HepG2 (cell line): ENCODE measurements around the gene SLITRK1. TPM values are rescaled to one million over a fixed set of nuclear protein-coding genes. Genes with fewer than 3 reads are reported as not detected.

ENCODE experiments used
- ATAC-seq: fragments of 200-7000 bp; cut with Tn5 transposase; 3 replicates; pipeline ENCODE4 v1.9.1; 2020; ENCODE audit warnings: mild to moderate bottlenecking, moderate library complexity
- BruUV-seq: library from RNA; stranded (reverse); fragments of 400-500 nt; replicated peaks from 2 replicates; lab custom pipeline; 2021; lab: Mats Ljungman, UMichigan
- CTCF ChIA-PET: fragments of 300-600 bp; formaldehyde crosslinking; extraction: SDS; loops from one replicate; lab custom pipeline; 2021; ENCODE audit warnings: low total read pairs, inconsistent platforms, low intra/inter-chr PET ratio; lab: Yijun Ruan, JAX
- POLR2A ChIA-PET: fragments of 350-600 bp; sonication (Branson Sonifier 250); formaldehyde crosslinking; loops from one replicate; lab custom pipeline; 2020; ENCODE audit warnings: antibody characterized with exemption, inconsistent platforms; lab: Yijun Ruan, JAX
- DNase-seq: peaks from one replicate; pipeline ENCODE4 v3.0.0-alpha.2; 2015; ENCODE audit warnings: low spot score
- FAIRE-seq: peaks from 3 replicates; lab custom pipeline; 2011; peaks lifted over from hg19 to GRCh38; lab: Jason Lieb, UNC
- H2AFZ ChIP-seq: one replicate; pipeline ENCODE4 v1.6.1; 2011; ENCODE audit warnings: low read length, inconsistent platforms
- H3K27ac ChIP-seq: fragments of 300-600 bp; 3 replicates; pipeline ENCODE4 v1.8.0; 2011; ENCODE audit warnings: mixed run types, mild to moderate bottlenecking, mixed read lengths, low read length, inconsistent platforms; ENCODE audit not compliant: insufficient read depth; ENCODE audit errors: extremely low read length
- H3K27me3 ChIP-seq, 2 experiments: fragments of 200-600 bp in 1 of 2; 2 replicates in 1 of 2; 3 replicates in 1 of 2; pipeline versions ENCODE4 v1.6.0 to v1.8.0; 2011; ENCODE audit warnings: low read length in 2 of 2, mild to moderate bottlenecking in 2 of 2, moderate library complexity in 2 of 2, inconsistent platforms in 1 of 2; ENCODE audit not compliant: insufficient read depth in 2 of 2, control insufficient read depth in 1 of 2
- H3K36me3 ChIP-seq, 2 experiments: fragments of 200-600 bp in 1 of 2; replicated peaks in 1 of 2; 2 replicates in 1 of 2; 3 replicates in 1 of 2; pipeline versions ENCODE4 v1.5.1 to v1.8.0; 2011; ENCODE audit warnings: low read length in 2 of 2, inconsistent platforms in 1 of 2; ENCODE audit not compliant: insufficient read depth in 2 of 2, control insufficient read depth in 1 of 2
- H3K4me1 ChIP-seq: 2 replicates; pipeline ENCODE4 v1.5.1; 2012; ENCODE audit warnings: low read length, inconsistent platforms; ENCODE audit not compliant: insufficient read depth
- H3K4me2 ChIP-seq: 2 replicates; pipeline ENCODE4 v1.6.0; 2011; ENCODE audit warnings: low read depth, low read length, inconsistent platforms
- H3K4me3 ChIP-seq, 3 experiments: fragments of 200-600 bp in 1 of 3; sonication (generic), shearing (Covaris generic) in 1 of 3; replicated peaks in 1 of 3; 2 replicates each; pipeline ENCODE4 v1.5.1; 2011 to 2016; ENCODE audit warnings: low read length in 3 of 3, inconsistent platforms in 2 of 3, low read depth in 2 of 3, mild to moderate bottlenecking in 2 of 3, control low read depth in 1 of 3, mixed read lengths in 1 of 3; ENCODE audit not compliant: insufficient read depth in 1 of 3
- H3K79me2 ChIP-seq: one replicate; pipeline ENCODE4 v1.6.1; 2011; ENCODE audit warnings: low read length, inconsistent platforms; ENCODE audit not compliant: insufficient read depth
- H3K9ac ChIP-seq: 2 replicates; pipeline ENCODE4 v1.6.0; 2011; ENCODE audit warnings: mild to moderate bottlenecking, low read depth, low read length, inconsistent platforms; ENCODE audit not compliant: insufficient read depth
- H3K9me3 ChIP-seq: 2 replicates; pipeline ENCODE4 v1.5.1; 2012; ENCODE audit warnings: mild to moderate bottlenecking, low read length
- H4K20me1 ChIP-seq: 2 replicates; pipeline ENCODE4 v1.6.0; 2011; ENCODE audit warnings: inconsistent platforms, mild to moderate bottlenecking, low read length, moderate library complexity; ENCODE audit not compliant: insufficient read depth
- BRD4 ChIP-seq: sonication (generic); formaldehyde crosslinking; IDR thresholded peaks from 2 replicates; pipeline ENCODE4 v1.4.0; 2020; ENCODE audit warnings: missing genetic modification reagents
- CBX2 ChIP-seq, 2 experiments: fragments of 200-600 bp in 1 of 2; sonication (generic); formaldehyde crosslinking in 1 of 2; IDR thresholded peaks; 2 replicates each; pipeline versions ENCODE4 v1.7.0 to v1.8.1; 2018 to 2022; ENCODE audit warnings: low read depth in 2 of 2, low read length in 1 of 2, mild to moderate bottlenecking in 1 of 2, missing genetic modification reagents in 1 of 2
- DMAP1 ChIP-seq: IDR thresholded peaks from 2 replicates; pipeline ENCODE4 v1.6.1; 2016
- FLYWCH1 ChIP-seq: sonication (generic); formaldehyde crosslinking; IDR thresholded peaks from 2 replicates; pipeline ENCODE4 v1.8.1; 2023; ENCODE audit warnings: mild to moderate bottlenecking, missing genetic modification reagents
- FOXA1 ChIP-seq, 2 experiments: fragments of 450-650 bp in 1 of 2; sonication (generic) in 1 of 2; formaldehyde crosslinking in 1 of 2; IDR thresholded peaks; 2 replicates each; pipeline versions ENCODE4 v1.4.0 to v1.6.1; 2016 to 2020; ENCODE audit warnings: missing genetic modification reagents in 1 of 2
- GPN1 ChIP-seq: sonication (generic); formaldehyde crosslinking; IDR thresholded peaks from 2 replicates; pipeline ENCODE4 v1.5.1; 2020; ENCODE audit warnings: missing genetic modification reagents, borderline replicate concordance
- HNRNPK ChIP-seq: fragments of 200-400 bp; formaldehyde crosslinking; IDR thresholded peaks from 2 replicates; pipeline ENCODE4 v1.6.1; 2018; ENCODE audit warnings: low read length, low read depth, moderate library complexity, mild to moderate bottlenecking; ENCODE audit not compliant: poor library complexity, severe bottlenecking
- KAT7 ChIP-seq: IDR thresholded peaks from 2 replicates; pipeline ENCODE4 v1.6.1; 2018; ENCODE audit warnings: borderline replicate concordance, missing compliant biosample characterization
- MTA3 ChIP-seq: sonication (generic); formaldehyde crosslinking; IDR thresholded peaks from 2 replicates; pipeline ENCODE4 v1.4.0; 2020; ENCODE audit warnings: missing genetic modification reagents
- NFE2L2 ChIP-seq: fragments of 150-350 bp; IDR thresholded peaks from 2 replicates; pipeline ENCODE4 v1.6.1; 2014; ENCODE audit warnings: low read length
- PBX2 ChIP-seq: IDR thresholded peaks from 2 replicates; pipeline ENCODE4 v1.6.1; 2016; ENCODE audit warnings: control low read depth
- PITX1 ChIP-seq: sonication (generic); formaldehyde crosslinking; IDR thresholded peaks from 2 replicates; pipeline ENCODE4 v1.5.1; 2020; ENCODE audit warnings: mild to moderate bottlenecking, missing genetic modification reagents
- TCF7L2 ChIP-seq: IDR thresholded peaks from 2 replicates; pipeline ENCODE4 v1.6.1; 2011; ENCODE audit warnings: mild to moderate bottlenecking, low read depth, low read length, moderate library complexity
- YEATS2 ChIP-seq: sonication (generic); formaldehyde crosslinking; IDR thresholded peaks from 2 replicates; pipeline ENCODE4 v1.4.0; 2020; ENCODE audit warnings: missing genetic modification reagents, borderline replicate concordance
- ZFP1 ChIP-seq: IDR thresholded peaks from 2 replicates; pipeline ENCODE4 v1.6.1; 2016
- ZNF333 ChIP-seq: sonication (generic); formaldehyde crosslinking; IDR thresholded peaks from 2 replicates; pipeline ENCODE4 v1.4.0; 2020; ENCODE audit warnings: mild to moderate bottlenecking, missing genetic modification reagents, borderline replicate concordance
- ZNF430 ChIP-seq: sonication (generic); formaldehyde crosslinking; IDR thresholded peaks from 2 replicates; pipeline ENCODE4 v1.9.0; 2021; ENCODE audit warnings: mild to moderate bottlenecking, missing genetic modification reagents
- ZNF546 ChIP-seq: sonication (generic); formaldehyde crosslinking; conservative IDR thresholded peaks from 2 replicates; pipeline ENCODE4 v1.8.1; 2023; ENCODE audit warnings: mild to moderate bottlenecking, missing genetic modification reagents
- ZNF629 ChIP-seq: sonication (generic); formaldehyde crosslinking; conservative IDR thresholded peaks from 2 replicates; pipeline ENCODE4 v1.5.0; 2020; ENCODE audit warnings: missing genetic modification reagents
- ZNF879 ChIP-seq: sonication (generic); formaldehyde crosslinking; IDR thresholded peaks from 2 replicates; pipeline ENCODE4 v1.8.1; 2023; ENCODE audit warnings: missing genetic modification reagents
- WGBS: methylation state at CpG from one replicate; pipeline ENCODE4 v1.1.6; 2017; ENCODE audit warnings: low lambda C conversion rate; 5-methylcytosine and 5-hydroxymethylcytosine counted together
- in situ Hi-C: cut with HindIII; loops from 2 replicates; pipeline ENCODE4 v1.10.0; 2017; ENCODE audit warnings: low pct_unique_long_range_greater_than_20kb; ENCODE audit not compliant: extremely low pct_ligation_motif_present
- intact Hi-C: fragments of 100-400 bp; cut with micrococcal nuclease; formaldehyde crosslinking; loops from one replicate; pipeline ENCODE4 v1.10.0; 2022; ENCODE audit not compliant: unreplicated experiment
- polyA plus RNA-seq, 8 experiments: library from polyadenylated mRNA; depleted of rRNA in 3 of 8; stranded (reverse) in 7 of 8; unstranded in 1 of 8; fragments of >200 nt; fragmentation: Illumina TruSeq in 4 of 8; extraction: Trizol in 4 of 8; gene quantifications; 2 replicates each; pipeline versions ENCODE4 v1.2.1 to v1.2.3, GENCODE V29; 2011 to 2016; ENCODE audit warnings: low read depth in 4 of 8, missing spikeins in 1 of 8, mixed read lengths in 1 of 8; ENCODE audit not compliant: insufficient read depth in 1 of 8
- total RNA-seq, 5 experiments: library from RNA; depleted of rRNA; stranded (reverse); fragments of >200 nt; fragmentation: Illumina TruSeq; extraction: Trizol; gene quantifications; 2 replicates each; pipeline ENCODE4 v1.2.3, GENCODE V29; 2016; ENCODE audit warnings: low read depth in 1 of 5

Gene SLITRK1
- total and polyA plus RNA-seq, 2 of the 13 experiments (the other 11 are each of a cell fraction or from before 2014, with no cell fraction given) = not detected

DNA sequence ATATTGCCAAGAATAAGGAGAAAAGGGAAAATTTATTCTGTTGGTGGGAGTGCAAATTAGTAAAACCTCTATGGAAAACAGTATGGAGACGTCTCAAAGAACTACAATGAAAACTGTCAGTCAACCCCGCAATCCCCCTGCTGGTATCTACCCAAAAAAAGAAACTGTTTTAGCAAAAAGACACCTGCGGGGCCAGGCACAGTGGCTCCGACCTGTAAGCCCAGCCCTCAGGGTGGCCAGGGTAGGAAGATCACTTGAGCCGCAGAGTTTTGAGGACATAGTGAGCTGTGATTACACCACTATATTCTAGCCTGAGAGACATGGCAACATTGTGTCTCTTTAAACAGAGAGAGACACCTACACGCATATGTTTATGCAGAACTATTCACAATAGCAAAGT, 37.5 kb upstream of the SLITRK1 start:
- no TSS peak for BruUV-seq
- H3K4me3 ChIP-seq = no peak overlapping the region
- no peak overlapping the region for H3K9ac ChIP-seq
- no peak for ATAC-seq
- H2AFZ ChIP-seq = no peak overlapping the region
- H3K4me2 ChIP-seq = no peak overlapping the region
- FAIRE-seq = no peak
- no peaks in the 10 kb centered on the region for H3K36me3 ChIP-seq
- ChIA-PET CTCF (no interaction called here), POLR2A (no interaction called here)
- in situ Hi-C loops = no loop called here
- intact Hi-C loops = no loop called here
- no peaks in the 10 kb centered on the region for H4K20me1 ChIP-seq
- no peaks in the 10 kb centered on the region for H3K4me1 ChIP-seq
- no peaks in the 10 kb centered on the region for H3K27me3 ChIP-seq
- H3K27ac ChIP-seq = no peak overlapping the region
- 24% methylated on average over 6 of the region's 6 CpGs for WGBS
- no peaks in the 10 kb centered on the region for H3K79me2 ChIP-seq
- no peaks in the 10 kb centered on the region for H3K9me3 ChIP-seq
- TF ChIP-seq PITX1 = no peak
- TF ChIP-seq YEATS2 (CRISPR knock-in tag) = no peak
- TF ChIP-seq GPN1 (CRISPR knock-in tag) = no peak
- no peak for TF ChIP-seq ZNF333 (CRISPR knock-in tag)
- no peak for TF ChIP-seq CBX2 (IDR thresholded peaks at IDR 0.05; ENCODE audit: low read depth, low read length)
- no peak for TF ChIP-seq CBX2 (CRISPR knock-in tag; IDR thresholded peaks at IDR 0.05; ENCODE audit: low read depth)
- TF ChIP-seq FOXA1 (IDR thresholded peaks at IDR 0.05) = no peak
- TF ChIP-seq FOXA1 (CRISPR knock-in tag; IDR thresholded peaks at IDR 0.05) = no peak
- TF ChIP-seq FLYWCH1 (CRISPR knock-in tag) = no peak
- TF ChIP-seq KAT7 (CRISPR knock-in tag) = no peak
- no peak for TF ChIP-seq ZNF430
- TF ChIP-seq ZNF879 = no peak
- TF ChIP-seq HNRNPK = no peak
- TF ChIP-seq ZNF546 = no peak
- TF ChIP-seq MTA3 (CRISPR knock-in tag) = no peak
- no peak for TF ChIP-seq TCF7L2
- no peak for TF ChIP-seq ZFP1 (CRISPR knock-in tag)
- TF ChIP-seq BRD4 = no peak
- no peak for TF ChIP-seq PBX2
- TF ChIP-seq ZNF629 = no peak
- no peak for TF ChIP-seq DMAP1 (CRISPR knock-in tag)
- no peak for TF ChIP-seq NFE2L2
- TF ChIP-seq, all 625 proteins: peak for 0
- DNase-seq = no peak
